ENCODE data around the gene ENOSF1.

- TF ChIP-seq ZFP1 (CRISPR knock-in tag; IDR thresholded peaks at IDR 0.05) = no peak
- no peak for TF ChIP-seq ZNF720 (CRISPR knock-in tag; IDR thresholded peaks at IDR 0.05)
- no peak for TF ChIP-seq FOXP1 (IDR thresholded peaks at IDR 0.05)
- no peak for TF ChIP-seq FOXP1 (CRISPR knock-in tag; IDR thresholded peaks at IDR 0.05)
- TF ChIP-seq REST (IDR thresholded peaks at IDR 0.05; ENCODE audit: borderline replicate concordance in 1 of 2, low read depth in 1 of 2, low read length in 2 of 2) = no peak
- TF ChIP-seq ATF7-NPFF (CRISPR knock-in tag; IDR thresholded peaks at IDR 0.05; ENCODE audit: low read depth) = no peak
- no peak for TF ChIP-seq NFE2 (CRISPR knock-in tag; IDR thresholded peaks at IDR 0.05)
- no peak for TF ChIP-seq ZNF124 (CRISPR knock-in tag; IDR thresholded peaks at IDR 0.05)
- TF ChIP-seq, protein P1, sequence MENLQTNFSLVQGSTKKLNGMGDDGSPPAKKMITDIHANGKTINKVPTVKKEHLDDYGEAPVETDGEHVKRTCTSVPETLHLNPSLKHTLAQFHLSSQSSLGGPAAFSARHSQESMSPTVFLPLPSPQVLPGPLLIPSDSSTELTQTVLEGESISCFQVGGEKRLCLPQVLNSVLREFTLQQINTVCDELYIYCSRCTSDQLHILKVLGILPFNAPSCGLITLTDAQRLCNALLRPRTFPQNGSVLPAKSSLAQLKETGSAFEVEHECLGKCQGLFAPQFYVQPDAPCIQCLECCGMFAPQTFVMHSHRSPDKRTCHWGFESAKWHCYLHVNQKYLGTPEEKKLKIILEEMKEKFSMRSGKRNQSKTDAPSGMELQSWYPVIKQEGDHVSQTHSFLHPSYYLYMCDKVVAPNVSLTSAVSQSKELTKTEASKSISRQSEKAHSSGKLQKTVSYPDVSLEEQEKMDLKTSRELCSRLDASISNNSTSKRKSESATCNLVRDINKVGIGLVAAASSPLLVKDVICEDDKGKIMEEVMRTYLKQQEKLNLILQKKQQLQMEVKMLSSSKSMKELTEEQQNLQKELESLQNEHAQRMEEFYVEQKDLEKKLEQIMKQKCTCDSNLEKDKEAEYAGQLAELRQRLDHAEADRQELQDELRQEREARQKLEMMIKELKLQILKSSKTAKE (CRISPR knock-in tag; IDR thresholded peaks at IDR 0.05; ENCODE audit: borderline replicate concordance) = no peak
- TF ChIP-seq KDM5A (IDR thresholded peaks at IDR 0.05; ENCODE audit: borderline replicate concordance, low read length) = no peak
- no peak for TF ChIP-seq ZNF615 (CRISPR knock-in tag; IDR thresholded peaks at IDR 0.05; ENCODE audit: borderline replicate concordance)
- no peak for TF ChIP-seq POLR2AphosphoS5 (IDR thresholded peaks at IDR 0.05; ENCODE audit: low read depth, low read length)
- no peak for TF ChIP-seq ZBTB43 (CRISPR knock-in tag; conservative IDR thresholded peaks at IDR 0.05)
- TF ChIP-seq ESRRA (CRISPR knock-in tag; IDR thresholded peaks at IDR 0.05; ENCODE audit: low read depth) = no peak
Measured at GRCh38 chr18:731185-731584, 18.8 kb upstream of the ENOSF1 start.

Measured in HepG2 (cell line).